ENCODE results near the gene FLYWCH1.

- TF ChIP-seq REST (IDR thresholded peaks at IDR 0.05; ENCODE audit: insufficient read depth in 1 of 2, low read depth in 2 of 2, low read length in 2 of 2) (no peak), POLR2AphosphoS5 (IDR thresholded peaks at IDR 0.05; ENCODE audit: low read depth, low read length) (no peak), SIN3A (IDR thresholded peaks at IDR 0.05; ENCODE audit: borderline replicate concordance, insufficient read depth, low read length) (no peak), TAF1 (IDR thresholded peaks at IDR 0.05; ENCODE audit: borderline replicate concordance, insufficient read depth, low read length) (no peak), FOXP2 (optimal IDR thresholded peaks at IDR 0.05; ENCODE audit: borderline replicate concordance, extremely low read depth, extremely low read length, insufficient read depth) (no peak)
Measured at GRCh38 chr16:2933136-2933535, 21.4 kb downstream of the FLYWCH1 start.

Data from PFSK-1 (cell line).